ENCODE measurements around the gene MYF6. TPM values are rescaled to one million over a fixed set of nuclear protein-coding genes. Genes with fewer than 3 reads are reported as not detected.

Gene MYF6
- total and polyA plus RNA-seq, 10 donors = 0.03 to 0.04 TPM; not detected in 8

DNA sequence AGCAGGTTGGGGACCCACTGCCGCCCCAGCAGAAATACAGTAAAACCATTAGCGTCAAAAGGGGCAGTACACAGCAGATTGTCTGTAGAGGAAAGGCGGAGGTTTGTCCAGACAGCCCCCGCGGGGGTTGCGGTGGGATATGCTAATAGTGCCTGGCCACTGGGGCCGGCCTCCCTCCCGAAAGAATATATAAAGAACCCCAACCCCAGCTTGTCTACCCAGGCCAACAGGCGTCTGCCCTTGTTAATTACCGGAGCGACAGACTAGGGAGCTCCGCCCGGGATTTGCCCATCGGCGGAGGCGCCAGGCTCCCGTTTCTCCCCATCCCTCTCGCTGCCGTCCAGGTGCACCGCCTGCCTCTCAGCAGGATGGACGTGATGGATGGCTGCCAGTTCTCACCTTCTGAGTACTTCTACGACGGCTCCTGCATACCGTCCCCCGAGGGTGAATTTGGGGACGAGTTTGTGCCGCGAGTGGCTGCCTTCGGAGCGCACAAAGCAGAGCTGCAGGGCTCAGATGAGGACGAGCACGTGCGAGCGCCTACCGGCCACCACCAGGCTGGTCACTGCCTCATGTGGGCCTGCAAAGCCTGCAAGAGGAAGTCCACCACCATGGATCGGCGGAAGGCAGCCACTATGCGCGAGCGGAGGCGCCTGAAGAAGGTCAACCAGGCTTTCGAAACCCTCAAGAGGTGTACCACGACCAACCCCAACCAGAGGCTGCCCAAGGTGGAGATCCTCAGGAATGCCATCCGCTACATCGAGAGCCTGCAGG lies 9.4 kb downstream of the MYF6 start, which contains the start of gene MYF5:
MYF5 (plus strand) TSS at position 217 of the 774 bp plus-strand sequence; CDS start at position 369, 152 bp downstream.
- peaks cover 0 to 53% (median 17%) of the 10 kb centered on the region in 7 donors for H3K27me3 ChIP-seq (replicated peaks in 1 of 7)
- DNase-seq = no peak

DNA sequence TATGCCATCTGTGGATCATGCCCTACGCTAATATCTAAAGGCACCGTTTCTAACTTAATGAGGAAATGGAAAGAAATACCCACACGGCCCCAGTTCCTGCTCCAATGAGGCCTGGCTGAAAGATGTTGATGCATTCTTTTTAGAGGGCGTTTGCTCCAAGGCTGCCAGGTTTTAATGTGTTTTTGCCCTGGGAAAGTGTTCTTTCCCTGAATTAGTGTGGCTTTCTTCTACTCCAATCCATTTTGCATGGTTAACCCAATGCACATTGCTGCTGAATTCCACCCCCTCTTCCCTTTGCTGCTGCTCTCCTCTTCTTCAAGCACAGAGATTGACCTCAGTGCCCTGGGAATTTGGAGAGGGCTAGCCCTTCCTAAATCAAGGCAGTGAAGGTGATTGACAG lies 10.4 kb downstream of the MYF6 start:
- TF ChIP-seq POLR2AphosphoS5 (IDR thresholded peaks at IDR 0.05) (no peak), POLR2A (IDR thresholded peaks at IDR 0.05) (no peak)
- TF ChIP-seq, protein P1, sequence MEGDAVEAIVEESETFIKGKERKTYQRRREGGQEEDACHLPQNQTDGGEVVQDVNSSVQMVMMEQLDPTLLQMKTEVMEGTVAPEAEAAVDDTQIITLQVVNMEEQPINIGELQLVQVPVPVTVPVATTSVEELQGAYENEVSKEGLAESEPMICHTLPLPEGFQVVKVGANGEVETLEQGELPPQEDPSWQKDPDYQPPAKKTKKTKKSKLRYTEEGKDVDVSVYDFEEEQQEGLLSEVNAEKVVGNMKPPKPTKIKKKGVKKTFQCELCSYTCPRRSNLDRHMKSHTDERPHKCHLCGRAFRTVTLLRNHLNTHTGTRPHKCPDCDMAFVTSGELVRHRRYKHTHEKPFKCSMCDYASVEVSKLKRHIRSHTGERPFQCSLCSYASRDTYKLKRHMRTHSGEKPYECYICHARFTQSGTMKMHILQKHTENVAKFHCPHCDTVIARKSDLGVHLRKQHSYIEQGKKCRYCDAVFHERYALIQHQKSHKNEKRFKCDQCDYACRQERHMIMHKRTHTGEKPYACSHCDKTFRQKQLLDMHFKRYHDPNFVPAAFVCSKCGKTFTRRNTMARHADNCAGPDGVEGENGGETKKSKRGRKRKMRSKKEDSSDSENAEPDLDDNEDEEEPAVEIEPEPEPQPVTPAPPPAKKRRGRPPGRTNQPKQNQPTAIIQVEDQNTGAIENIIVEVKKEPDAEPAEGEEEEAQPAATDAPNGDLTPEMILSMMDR (IDR thresholded peaks at IDR 0.05 in 8 of 11, conservative IDR thresholded peaks at IDR 0.05 in 3 of 11) = no peak
- no peak for DNase-seq
- H3K27me3 ChIP-seq (replicated peaks in 1 of 7) = peaks cover 0 to 46% (median 17%) of the 10 kb centered on the region in 7 donors
- no peak overlapping the region for H3K27ac ChIP-seq
- H3K4me3 ChIP-seq = no peak overlapping the region
- 54 to 68% (median 60%) methylated on average over 4 of the region's 4 CpGs for WGBS, 5 donors
- H3K9me3 ChIP-seq = no peaks in the 10 kb centered on the region
- intact Hi-C loops (cut with DNase I; ENCODE audit: low total_unique reads) = no loop called here
- no peaks in the 10 kb centered on the region for H3K4me1 ChIP-seq
- no peaks in the 10 kb centered on the region for H3K36me3 ChIP-seq

More for the DNA sequence above, 9.4 kb downstream of the MYF6 start, which contains the start of gene MYF5:
- WGBS, 5 donors = 27 to 52% (median 31%) methylated on average over 21 to 45 of the region's 45 CpGs
- H3K9me3 ChIP-seq = no peaks in the 10 kb centered on the region
- H3K4me3 ChIP-seq = no peak within 1 kb of the TSS
- no peak within 1 kb of the TSS for H3K27ac ChIP-seq
- intact Hi-C loops (cut with DNase I; ENCODE audit: low total_unique reads) = no loop called here
- no peaks in the 10 kb centered on the region for H3K36me3 ChIP-seq
- no peaks in the 10 kb centered on the region for H3K4me1 ChIP-seq
- TF ChIP-seq, protein P1 (IDR thresholded peaks at IDR 0.05 in 8 of 11, conservative IDR thresholded peaks at IDR 0.05 in 3 of 11) = no peak

DNA sequence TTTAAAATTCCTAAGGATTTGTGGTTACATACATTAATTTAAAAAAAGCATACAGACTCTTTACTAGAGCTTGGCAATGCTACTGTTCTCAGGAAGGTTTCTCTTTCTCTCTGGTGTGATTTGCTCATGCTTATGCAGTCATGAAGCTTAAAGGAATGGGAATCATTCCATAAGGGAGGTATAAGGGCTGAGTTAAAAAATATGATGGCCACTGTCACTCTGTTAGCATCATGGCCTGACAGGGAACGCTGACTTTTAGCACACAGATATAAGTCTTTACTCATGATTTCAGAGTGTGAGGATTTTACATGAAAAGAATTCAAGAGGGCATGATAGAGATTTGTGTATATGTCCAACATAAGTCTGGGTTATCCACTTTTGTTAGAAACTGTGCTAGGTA lies 13.1 kb downstream of the MYF6 start:
- Histone ChIP-seq H3K27me3 (replicated peaks in 1 of 7) (peaks cover 0 to 21% (median 15%) of the 10 kb centered on the region in 7 donors), H3K9me3 (no peaks in the 10 kb centered on the region), H3K4me3 (no peak overlapping the region), H3K27ac (no peak overlapping the region), H3K36me3 (no peaks in the 10 kb centered on the region), H3K4me1 (no peaks in the 10 kb centered on the region)
- DNase-seq = no peak
- 69 to 89% (median 76%) methylated on average over 1 of the region's 1 CpG for WGBS, 5 donors
- no peak for TF ChIP-seq POLR2AphosphoS5 (IDR thresholded peaks at IDR 0.05)
- TF ChIP-seq, protein P1 (IDR thresholded peaks at IDR 0.05 in 8 of 11, conservative IDR thresholded peaks at IDR 0.05 in 3 of 11) = no peak
- intact Hi-C loops (cut with DNase I; ENCODE audit: low total_unique reads) = no loop called here

DNA sequence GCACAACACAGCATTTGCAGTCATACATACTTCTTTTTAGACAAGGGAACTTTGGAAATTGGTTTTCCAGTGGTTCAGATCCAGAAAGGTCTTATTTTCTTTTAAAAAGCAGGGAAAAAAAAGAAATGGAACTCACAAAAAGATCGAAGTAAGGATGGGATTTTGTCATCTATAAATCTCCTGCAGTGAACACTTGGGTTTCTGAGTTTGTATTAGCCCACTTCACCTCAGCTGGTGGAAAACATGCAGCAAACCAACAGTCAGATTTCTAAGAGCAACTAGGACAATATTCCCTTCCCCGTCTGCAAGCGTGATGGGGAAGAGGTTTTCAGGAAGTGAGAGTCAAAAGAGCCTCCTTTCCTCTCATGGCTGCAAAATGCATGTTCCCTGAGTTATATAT lies 13.9 kb downstream of the MYF6 start:
- intact Hi-C loops (cut with DNase I; ENCODE audit: low total_unique reads) = no loop called here
- Histone ChIP-seq H3K36me3 (no peaks in the 10 kb centered on the region), H3K4me1 (no peaks in the 10 kb centered on the region), H3K27ac (no peak overlapping the region), H3K4me3 (no peak overlapping the region), H3K9me3 (no peaks in the 10 kb centered on the region), H3K27me3 (replicated peaks in 1 of 7) (peaks cover 0 to 13% (median 8%) of the 10 kb centered on the region in 7 donors)
- DNase-seq = no peak
- 42 to 52% (median 45%) methylated on average over 3 of the region's 3 CpGs for WGBS, 5 donors
- TF ChIP-seq, protein P1 (IDR thresholded peaks at IDR 0.05 in 8 of 11, conservative IDR thresholded peaks at IDR 0.05 in 3 of 11) = no peak
- TF ChIP-seq POLR2AphosphoS5 (IDR thresholded peaks at IDR 0.05) (no peak), POLR2A (IDR thresholded peaks at IDR 0.05) (no peak)
